Fibroblast of lung (primary cell): ENCODE measurements around the gene SLC16A10.

Experiments used
- CTCF ChIP-seq, 2 donors: IDR thresholded peaks in 1 of 2; conservative IDR thresholded peaks in 1 of 2; 1 replicate in 1 of 2; 2 replicates in 1 of 2; pipeline ENCODE4 v1.5.1; 2011 to 2012; ENCODE audit warnings: low read length in 2 of 2, control low read depth in 1 of 2, inconsistent platforms in 1 of 2, low read depth in 1 of 2, mild to moderate bottlenecking in 1 of 2
- EZH2 ChIP-seq: IDR thresholded peaks from 2 replicates; pipeline ENCODE4 v1.5.1; 2012; ENCODE audit warnings: low read length, control low read depth, mild to moderate bottlenecking; ENCODE audit errors: missing control alignments

GRCh38 chr6:111041917-111042316, 45.4 kb upstream of the SLC16A10 start:
- no peak for TF ChIP-seq CTCF (conservative IDR thresholded peaks at IDR 0.05 in 1 of 2, IDR thresholded peaks at IDR 0.05 in 1 of 2; ENCODE audit: low read depth in 1 of 2, low read length in 2 of 2)
- no peak for TF ChIP-seq EZH2
